Progenitor cell of endocrine pancreas (in vitro differentiated cells): ENCODE measurements around the gene ABLIM3. TPM values are rescaled to one million over a fixed set of nuclear protein-coding genes. Genes with fewer than 3 reads are reported as not detected.

ENCODE experiments used
- DNase-seq: peaks from one replicate; pipeline ENCODE4 v3.0.0; 2021; ENCODE audit warnings: low spot score; ENCODE audit not compliant: unreplicated experiment
- H3K27ac Mint-ChIP-seq: 2 replicates; pipeline ENCODE4 v1.8.0; 2021; ENCODE audit warnings: mild to moderate bottlenecking, moderate library complexity, mixed read lengths
- H3K27me3 Mint-ChIP-seq: 2 replicates; pipeline ENCODE4 v1.8.0; 2021; ENCODE audit warnings: mixed read lengths
- H3K36me3 Mint-ChIP-seq: 2 replicates; pipeline ENCODE4 v1.8.0; 2022; ENCODE audit warnings: mixed read lengths; ENCODE audit not compliant: insufficient read depth
- H3K4me1 Mint-ChIP-seq: 2 replicates; pipeline ENCODE4 v1.8.0; 2021; ENCODE audit warnings: low read depth, mixed read lengths
- H3K4me3 Mint-ChIP-seq: 2 replicates; pipeline ENCODE4 v1.8.0; 2021; ENCODE audit warnings: low read depth, mild to moderate bottlenecking, moderate library complexity, mixed read lengths
- H3K9me3 Mint-ChIP-seq: 2 replicates; pipeline ENCODE4 v1.8.0; 2021; ENCODE audit warnings: low read depth, mixed read lengths
- CTCF ChIP-seq: fragments of 200-600 bp; sonication (generic); IDR thresholded peaks from one replicate; pipeline ENCODE4 v1.5.0; 2021; ENCODE audit warnings: antibody characterized with exemption, mild to moderate bottlenecking; ENCODE audit not compliant: unreplicated experiment
- total RNA-seq: library from RNA; stranded (reverse); gene quantifications from 2 replicates; pipeline ENCODE4 v1.2.1, GENCODE V29; 2021

ABLIM3 gene
- total RNA-seq, 1 donor from 2014 or later: 0.48 TPM

GRCh38 chr5:149257131-149257530, 115.8 kb downstream of the ABLIM3 start:
- no peak for TF ChIP-seq CTCF
- H3K4me3 Mint-ChIP-seq: no peak overlapping the region
- H3K27me3 Mint-ChIP-seq: peaks cover 64% of the 10 kb centered on the region
- H3K9me3 Mint-ChIP-seq: no peaks in the 10 kb centered on the region
- H3K36me3 Mint-ChIP-seq: no peaks in the 10 kb centered on the region
- no peak for DNase-seq
- H3K4me1 Mint-ChIP-seq: no peaks in the 10 kb centered on the region
- H3K27ac Mint-ChIP-seq: no peak overlapping the region

- Mint-ChIP-seq H3K4me1 (no peaks in the 10 kb centered on the region), H3K27ac (no peak overlapping the region), H3K27me3 (peaks cover 69% of the 10 kb centered on the region), H3K9me3 (no peaks in the 10 kb centered on the region), H3K36me3 (no peaks in the 10 kb centered on the region), H3K4me3 (no peak overlapping the region)
- TF ChIP-seq CTCF: no peak
- DNase-seq: no peak
These were observed 116.8 kb downstream of the ABLIM3 start for GRCh38 chr5:149257889-149258705.

- Mint-ChIP-seq H3K27ac (no peak overlapping the region), H3K4me3 (no peak overlapping the region), H3K4me1 (no peaks in the 10 kb centered on the region), H3K9me3 (no peaks in the 10 kb centered on the region), H3K27me3 (peaks cover 64% of the 10 kb centered on the region), H3K36me3 (no peaks in the 10 kb centered on the region)
- no peak for TF ChIP-seq CTCF
- DNase-seq: no peak
These were observed 119.5 kb downstream of the ABLIM3 start for GRCh38 chr5:149260761-149261160.

GRCh38 chr5:149261246-149261645, 120.0 kb downstream of the ABLIM3 start:
- DNase-seq: no peak
- no peak for TF ChIP-seq CTCF
- Mint-ChIP-seq H3K27me3 (peaks cover 60% of the 10 kb centered on the region), H3K36me3 (no peaks in the 10 kb centered on the region), H3K27ac (no peak overlapping the region), H3K4me1 (no peaks in the 10 kb centered on the region), H3K9me3 (no peaks in the 10 kb centered on the region), H3K4me3 (no peak overlapping the region)

DNA sequence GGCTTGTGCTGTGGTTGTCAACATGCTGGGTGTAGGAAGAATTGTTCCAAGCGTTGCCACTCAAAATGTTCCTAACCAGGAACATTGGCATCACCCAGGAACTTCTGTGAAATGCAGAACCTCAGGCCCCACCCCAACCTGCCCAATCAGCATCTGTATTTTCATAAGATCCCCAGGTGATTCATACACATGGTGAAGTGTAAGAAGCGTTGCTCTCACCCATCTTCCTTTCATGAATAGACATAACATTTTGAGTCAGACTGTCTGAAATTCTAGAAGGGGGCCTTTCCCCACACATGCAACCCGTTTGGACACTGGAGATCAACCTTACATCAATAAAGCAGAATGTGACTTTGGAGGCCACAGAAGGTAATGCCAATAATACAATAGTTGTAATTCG, 121.0 kb downstream of the ABLIM3 start:
- H3K27me3 Mint-ChIP-seq: peaks cover 60% of the 10 kb centered on the region

More for the DNA sequence above, 121.0 kb downstream of the ABLIM3 start:
- Mint-ChIP-seq H3K27ac (no peak overlapping the region), H3K36me3 (no peaks in the 10 kb centered on the region), H3K4me3 (no peak overlapping the region), H3K9me3 (no peaks in the 10 kb centered on the region), H3K4me1 (no peaks in the 10 kb centered on the region)
- TF ChIP-seq CTCF: no peak
- no peak for DNase-seq
